Breast epithelium (tissue), 3 donors: ENCODE measurements around the gene SIX5.

ENCODE experiments used
- POLR2A ChIP-seq: fragments of 450-650 bp; IDR thresholded peaks from one replicate; pipeline ENCODE4 v1.6.1; 2016; ENCODE audit warnings: antibody characterized with exemption, mild to moderate bottlenecking, moderate library complexity
- POLR2AphosphoS5 ChIP-seq, 3 donors: sonication (generic); formaldehyde crosslinking; IDR thresholded peaks; one replicate each; pipeline ENCODE4 v1.6.1; 2017; ENCODE audit warnings: antibody characterized with exemption in 3 of 3
- TF ChIP-seq, protein P1 (sequence below), 3 donors: fragments of 450-650 bp; IDR thresholded peaks; one replicate each; pipeline ENCODE4 v1.5.1; 2016 to 2017; ENCODE audit warnings: antibody characterized with exemption in 3 of 3, mild to moderate bottlenecking in 3 of 3, moderate library complexity in 3 of 3

DNA sequence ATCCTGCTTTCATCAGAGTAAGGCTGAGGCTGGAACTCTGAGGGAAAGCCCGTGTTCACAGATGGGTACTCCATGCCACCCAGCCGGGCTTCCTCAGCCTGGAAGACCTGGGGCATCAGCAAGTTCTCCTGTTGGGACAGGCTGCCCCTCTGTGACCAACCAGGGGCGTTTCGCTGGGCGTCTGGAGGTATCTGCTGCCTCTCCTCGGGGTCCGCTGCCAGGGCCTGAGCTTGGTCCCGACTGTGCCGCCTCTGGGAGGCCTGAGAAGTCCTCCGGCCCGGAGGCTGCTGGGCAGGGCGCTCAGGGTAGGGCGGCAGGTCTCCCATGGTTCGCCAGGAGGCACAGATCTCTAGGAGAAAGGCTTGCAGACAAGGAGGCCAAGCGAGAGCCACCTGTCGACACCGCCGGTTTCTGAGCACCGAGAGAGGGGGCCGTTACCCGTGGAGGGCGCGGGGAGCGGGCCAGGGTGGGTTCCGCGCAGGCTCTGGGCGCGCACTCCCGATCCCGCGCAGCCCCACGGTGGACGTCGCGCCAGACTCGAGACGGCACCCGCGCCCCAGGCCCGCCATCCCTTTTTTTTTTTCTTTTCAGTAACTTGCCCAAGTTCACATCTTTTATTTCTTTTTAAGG is 45.9 kb upstream of the SIX5 start, which contains the start of gene RSPH6A:
- TF ChIP-seq, protein P1, sequence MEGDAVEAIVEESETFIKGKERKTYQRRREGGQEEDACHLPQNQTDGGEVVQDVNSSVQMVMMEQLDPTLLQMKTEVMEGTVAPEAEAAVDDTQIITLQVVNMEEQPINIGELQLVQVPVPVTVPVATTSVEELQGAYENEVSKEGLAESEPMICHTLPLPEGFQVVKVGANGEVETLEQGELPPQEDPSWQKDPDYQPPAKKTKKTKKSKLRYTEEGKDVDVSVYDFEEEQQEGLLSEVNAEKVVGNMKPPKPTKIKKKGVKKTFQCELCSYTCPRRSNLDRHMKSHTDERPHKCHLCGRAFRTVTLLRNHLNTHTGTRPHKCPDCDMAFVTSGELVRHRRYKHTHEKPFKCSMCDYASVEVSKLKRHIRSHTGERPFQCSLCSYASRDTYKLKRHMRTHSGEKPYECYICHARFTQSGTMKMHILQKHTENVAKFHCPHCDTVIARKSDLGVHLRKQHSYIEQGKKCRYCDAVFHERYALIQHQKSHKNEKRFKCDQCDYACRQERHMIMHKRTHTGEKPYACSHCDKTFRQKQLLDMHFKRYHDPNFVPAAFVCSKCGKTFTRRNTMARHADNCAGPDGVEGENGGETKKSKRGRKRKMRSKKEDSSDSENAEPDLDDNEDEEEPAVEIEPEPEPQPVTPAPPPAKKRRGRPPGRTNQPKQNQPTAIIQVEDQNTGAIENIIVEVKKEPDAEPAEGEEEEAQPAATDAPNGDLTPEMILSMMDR (IDR thresholded peaks at IDR 0.05) = no peak
- no peak for TF ChIP-seq POLR2A
- no peak for TF ChIP-seq POLR2AphosphoS5 (IDR thresholded peaks at IDR 0.05)
